GM23248 (cell line): Measurements from ENCODE around the gene RFX2.

ENCODE experiments used
- EZH2 ChIP-seq: fragments of 200-600 bp; sonication (generic); IDR thresholded peaks from 2 replicates; pipeline ENCODE4 v1.6.1; 2018; ENCODE audit warnings: antibody characterized with exemption, mild to moderate bottlenecking; ENCODE audit not compliant: insufficient read depth, poor library complexity, severe bottlenecking
- EZH2phosphoT487 ChIP-seq: fragments of 200-600 bp; sonication (generic); IDR thresholded peaks from 2 replicates; pipeline ENCODE4 v1.6.1; 2018; ENCODE audit warnings: antibody characterized with exemption, moderate library complexity, mild to moderate bottlenecking, low read depth; ENCODE audit not compliant: insufficient read depth

DNA sequence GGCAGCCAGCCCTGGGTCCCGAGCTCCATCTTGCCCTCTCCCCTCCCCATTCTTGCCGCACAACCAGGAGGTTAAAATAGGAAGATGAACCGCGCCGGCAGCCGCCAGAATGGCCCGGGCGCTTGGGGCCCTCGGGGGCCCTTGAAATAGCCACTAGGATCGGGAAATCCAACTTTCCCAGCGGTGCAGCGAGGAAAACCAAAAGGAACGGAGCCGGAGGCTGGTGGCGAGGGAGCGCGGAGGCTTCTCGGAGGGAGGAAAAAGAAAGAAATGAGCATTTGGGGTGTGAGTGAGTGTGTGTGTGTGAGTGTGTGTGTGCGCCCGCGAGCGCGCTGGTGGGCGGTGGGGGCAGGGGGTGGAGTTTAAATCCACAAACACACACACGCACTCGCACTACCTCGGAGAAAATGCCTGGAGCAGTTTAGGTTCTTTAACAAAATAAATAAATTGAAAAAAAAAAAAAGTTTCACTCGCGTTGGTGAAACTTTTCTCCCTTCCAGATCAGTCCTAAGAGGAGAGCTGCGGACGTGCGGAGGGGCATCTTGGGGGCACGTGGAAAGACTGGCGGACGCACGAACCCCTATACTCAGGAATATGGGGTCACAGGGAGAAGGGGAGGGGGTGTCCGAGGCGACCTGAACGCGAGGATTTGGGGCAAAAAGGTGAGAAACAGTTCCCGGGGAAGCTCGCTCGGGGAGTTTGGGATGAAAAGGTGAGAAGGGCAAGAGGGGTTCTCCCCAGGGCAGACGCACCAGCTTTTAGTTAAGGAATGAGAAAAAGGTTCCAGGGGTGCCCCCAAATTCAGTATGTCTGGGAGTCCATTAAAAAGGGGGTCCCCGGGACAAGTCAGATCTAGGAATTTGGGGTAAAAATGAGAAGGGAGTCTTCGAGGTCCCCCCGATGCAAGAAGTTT, 1.3 kb downstream of the RFX2 start:
- TF ChIP-seq EZH2 (no peak), EZH2phosphoT487 (no peak)
